ENCODE measurements around the gene CELSR1.

The CELSR1 gene

GRCh38 chr22:46460857-46461256 lies 76.6 kb downstream of the CELSR1 start:
- Histone ChIP-seq H3K9ac (ENCODE audit: low read length) (no peak overlapping the region), H3K36me3 (replicated peaks; ENCODE audit: insufficient read depth, low read length) (no peaks in the 10 kb centered on the region), H3K4me3 (ENCODE audit: low read length) (no peak overlapping the region), H3K4me1 (ENCODE audit: low read length) (no peaks in the 10 kb centered on the region), H3F3A (ENCODE audit: insufficient read depth, low read length) (no peaks in the 10 kb centered on the region), H3K27ac (ENCODE audit: low read length) (no peak overlapping the region), H2AFZ (ENCODE audit: low read length) (no peak overlapping the region), H3K4me2 (ENCODE audit: low read depth, low read length) (no peak overlapping the region), H3K79me2 (ENCODE audit: low read length) (no peaks in the 10 kb centered on the region), H4K20me1 (ENCODE audit: insufficient read depth, low read length) (no peaks in the 10 kb centered on the region), H3K9me2 (replicated peaks; ENCODE audit: insufficient read depth, low read length) (no peaks in the 10 kb centered on the region), H3K9me3 (replicated peaks; ENCODE audit: insufficient read depth, low read length) (no peaks in the 10 kb centered on the region), H3K27me3 (replicated peaks; ENCODE audit: insufficient read depth, low read length) (peaks cover 93% of the 10 kb centered on the region)
- TF ChIP-seq EZH2phosphoT487 (IDR thresholded peaks at IDR 0.05; ENCODE audit: low read length) (no peak), EZH2 (optimal IDR thresholded peaks at IDR 0.05; ENCODE audit: low read depth, low read length) (no peak), CTCF (IDR thresholded peaks at IDR 0.05; ENCODE audit: low read length) (no peak)
- DNase-seq, result no peak

GRCh38 chr22:46459347-46460065 lies 77.9 kb downstream of the CELSR1 start:
- no peaks in the 10 kb centered on the region for H3K36me3 ChIP-seq (replicated peaks; ENCODE audit: insufficient read depth, low read length)
- H3K27me3 ChIP-seq (replicated peaks; ENCODE audit: insufficient read depth, low read length), result peaks cover 95% of the 10 kb centered on the region
- DNase-seq, result no peak
- H3K4me1 ChIP-seq (ENCODE audit: low read length), result no peaks in the 10 kb centered on the region
- no peak overlapping the region for H3K9ac ChIP-seq (ENCODE audit: low read length)
- H3K79me2 ChIP-seq (ENCODE audit: low read length), result no peaks in the 10 kb centered on the region
- H3K4me2 ChIP-seq (ENCODE audit: low read depth, low read length), result no peak overlapping the region
- no peaks in the 10 kb centered on the region for H3F3A ChIP-seq (ENCODE audit: insufficient read depth, low read length)
- H2AFZ ChIP-seq (ENCODE audit: low read length), result no peak overlapping the region
- H3K27ac ChIP-seq (ENCODE audit: low read length), result no peak overlapping the region
- H4K20me1 ChIP-seq (ENCODE audit: insufficient read depth, low read length), result no peaks in the 10 kb centered on the region
- no peaks in the 10 kb centered on the region for H3K9me2 ChIP-seq (replicated peaks; ENCODE audit: insufficient read depth, low read length)
- H3K9me3 ChIP-seq (replicated peaks; ENCODE audit: insufficient read depth, low read length), result no peaks in the 10 kb centered on the region
- no peak overlapping the region for H3K4me3 ChIP-seq (ENCODE audit: low read length)
- TF ChIP-seq EZH2phosphoT487 (IDR thresholded peaks at IDR 0.05; ENCODE audit: low read length) (no peak), EZH2 (optimal IDR thresholded peaks at IDR 0.05; ENCODE audit: low read depth, low read length) (no peak), CTCF (IDR thresholded peaks at IDR 0.05; ENCODE audit: low read length) (no peak)

- H3K27ac ChIP-seq (ENCODE audit: low read length), result no peak overlapping the region
- no peaks in the 10 kb centered on the region for H4K20me1 ChIP-seq (ENCODE audit: insufficient read depth, low read length)
- H3K27me3 ChIP-seq (replicated peaks; ENCODE audit: insufficient read depth, low read length), result peaks cover 95% of the 10 kb centered on the region
- no peak overlapping the region for H3K9ac ChIP-seq (ENCODE audit: low read length)
- TF ChIP-seq CTCF (IDR thresholded peaks at IDR 0.05; ENCODE audit: low read length) (no peak), EZH2phosphoT487 (IDR thresholded peaks at IDR 0.05; ENCODE audit: low read length) (no peak), EZH2 (optimal IDR thresholded peaks at IDR 0.05; ENCODE audit: low read depth, low read length) (no peak)
- H3K4me2 ChIP-seq (ENCODE audit: low read depth, low read length), result no peak overlapping the region
- no peaks in the 10 kb centered on the region for H3F3A ChIP-seq (ENCODE audit: insufficient read depth, low read length)
- H3K36me3 ChIP-seq (replicated peaks; ENCODE audit: insufficient read depth, low read length), result no peaks in the 10 kb centered on the region
- no peak overlapping the region for H2AFZ ChIP-seq (ENCODE audit: low read length)
- H3K4me1 ChIP-seq (ENCODE audit: low read length), result no peaks in the 10 kb centered on the region
- no peaks in the 10 kb centered on the region for H3K9me3 ChIP-seq (replicated peaks; ENCODE audit: insufficient read depth, low read length)
- DNase-seq, result no peak
- no peaks in the 10 kb centered on the region for H3K79me2 ChIP-seq (ENCODE audit: low read length)
- no peaks in the 10 kb centered on the region for H3K9me2 ChIP-seq (replicated peaks; ENCODE audit: insufficient read depth, low read length)
- no peak overlapping the region for H3K4me3 ChIP-seq (ENCODE audit: low read length)
These were observed 78.9 kb downstream of the CELSR1 start for GRCh38 chr22:46458525-46458924.
